ENCODE results near the gene CDK10.

Gene CDK10

DNA sequence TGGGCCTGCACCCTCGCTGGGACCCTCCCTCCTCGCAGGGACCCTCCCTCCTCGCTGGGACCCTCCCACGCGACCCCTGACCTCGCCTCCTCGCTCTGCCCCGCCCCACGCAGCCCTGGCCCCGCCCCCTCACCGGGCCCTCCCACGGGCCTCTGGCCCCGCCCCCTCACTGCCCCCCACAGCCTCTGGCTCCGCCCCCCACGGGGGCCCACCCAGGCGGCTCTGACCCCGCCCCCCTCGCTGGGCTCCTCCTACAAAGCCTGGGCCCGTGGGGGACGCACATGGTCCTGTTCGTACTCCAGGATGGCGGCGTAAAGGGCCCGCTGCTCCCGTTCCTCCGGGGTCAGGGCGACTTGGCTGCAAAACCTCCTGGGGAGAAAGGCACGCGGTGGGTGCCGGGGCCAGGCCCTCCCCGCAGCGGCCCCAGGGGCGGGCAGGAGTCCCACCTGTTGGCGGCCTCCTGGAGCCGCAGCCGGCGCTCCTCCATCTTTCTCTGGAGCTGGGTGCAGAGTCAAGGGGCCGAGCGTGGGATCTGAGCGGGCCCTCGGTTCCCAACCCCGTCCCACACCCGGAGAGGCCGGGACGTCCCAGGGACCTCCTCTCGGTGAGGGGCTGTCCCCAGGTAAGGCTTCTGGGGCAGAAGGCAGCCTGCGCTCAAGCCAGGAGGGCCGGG, 25.2 kb downstream of the CDK10 start:
- peak; percentile 57 for DNase-seq (ENCODE audit: low read depth)

GRCh38 chr16:89712274-89712781, 25.8 kb downstream of the CDK10 start:
- DNase-seq (ENCODE audit: low read depth) = no peak

- DNase-seq (ENCODE audit: low read depth) = no peak
Observed at GRCh38 chr16:89716493-89716892, 30.0 kb downstream of the CDK10 start.

DNA sequence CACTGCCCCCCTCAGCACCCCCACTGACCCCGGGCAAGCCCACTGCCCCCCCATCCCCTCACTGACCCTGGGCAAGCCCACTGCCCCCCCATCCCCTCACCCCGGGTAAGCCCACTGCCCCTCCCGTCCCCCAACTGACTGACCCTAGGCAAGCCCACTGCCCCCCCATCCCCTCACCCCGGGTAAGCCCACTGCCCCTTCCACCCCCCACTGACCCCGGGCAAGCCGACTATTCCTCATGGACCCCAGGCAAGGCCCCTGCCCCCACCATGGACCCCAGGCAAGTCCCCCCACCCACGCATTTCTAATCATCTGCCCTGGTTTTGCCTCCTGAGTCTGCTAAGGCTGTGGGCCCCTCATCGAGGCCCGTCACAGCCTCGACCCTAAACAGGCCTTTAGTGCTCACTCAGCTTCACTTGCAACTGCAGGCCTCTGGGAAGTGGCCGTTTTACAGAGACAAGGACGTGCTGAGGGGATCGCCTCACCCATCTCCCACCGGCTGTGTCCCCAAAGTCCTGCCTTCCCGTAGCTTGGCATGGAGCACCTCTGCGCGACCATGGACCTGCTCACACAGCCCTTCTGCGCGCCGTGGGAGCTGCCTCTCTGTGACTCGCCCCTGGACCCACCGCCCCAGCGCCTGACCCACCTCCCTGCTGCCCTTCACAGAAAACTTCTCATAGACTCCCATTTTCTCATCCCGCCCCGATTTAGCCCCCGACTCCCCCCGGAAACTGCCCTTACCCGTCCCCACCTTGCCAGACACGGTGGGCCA, 30.6 kb downstream of the CDK10 start:
- no peak for DNase-seq (ENCODE audit: low read depth)

- DNase-seq (ENCODE audit: low read depth) = no peak
Observed at GRCh38 chr16:89717688-89718505, 31.4 kb downstream of the CDK10 start.

DNA sequence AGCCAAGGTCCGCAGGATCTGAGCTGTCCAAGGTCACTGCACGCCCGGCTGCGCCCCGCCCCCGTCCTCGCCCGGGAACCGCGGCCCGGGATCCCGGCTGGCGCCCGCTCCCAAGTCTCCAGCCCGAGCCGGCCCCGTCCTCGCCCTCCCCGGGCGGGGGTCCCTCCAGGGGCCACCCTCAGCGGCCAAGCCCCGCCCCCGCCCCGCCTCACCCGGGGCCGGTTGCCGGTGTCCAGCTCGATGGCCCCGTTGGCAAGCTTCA, 34.0 kb downstream of the CDK10 start:
- DNase-seq (ENCODE audit: low read depth) = no peak

GRCh38 chr16:89720813-89721545, 34.5 kb downstream of the CDK10 start, which contains the start of the genes VPS9D1 and ZNF276:
VPS9D1 (minus strand) TSS chr16:89720898; CDS start chr16:89720861, 37 bp downstream.
ZNF276 (plus strand) TSS chr16:89721537; CDS start chr16:89721641, 104 bp downstream.
- DNase-seq (ENCODE audit: low read depth) = peak; percentile 82

GRCh38 chr16:89721546-89722391, 35.3 kb downstream of the CDK10 start:
- peak; percentile 87 for DNase-seq (ENCODE audit: low read depth)

DNA sequence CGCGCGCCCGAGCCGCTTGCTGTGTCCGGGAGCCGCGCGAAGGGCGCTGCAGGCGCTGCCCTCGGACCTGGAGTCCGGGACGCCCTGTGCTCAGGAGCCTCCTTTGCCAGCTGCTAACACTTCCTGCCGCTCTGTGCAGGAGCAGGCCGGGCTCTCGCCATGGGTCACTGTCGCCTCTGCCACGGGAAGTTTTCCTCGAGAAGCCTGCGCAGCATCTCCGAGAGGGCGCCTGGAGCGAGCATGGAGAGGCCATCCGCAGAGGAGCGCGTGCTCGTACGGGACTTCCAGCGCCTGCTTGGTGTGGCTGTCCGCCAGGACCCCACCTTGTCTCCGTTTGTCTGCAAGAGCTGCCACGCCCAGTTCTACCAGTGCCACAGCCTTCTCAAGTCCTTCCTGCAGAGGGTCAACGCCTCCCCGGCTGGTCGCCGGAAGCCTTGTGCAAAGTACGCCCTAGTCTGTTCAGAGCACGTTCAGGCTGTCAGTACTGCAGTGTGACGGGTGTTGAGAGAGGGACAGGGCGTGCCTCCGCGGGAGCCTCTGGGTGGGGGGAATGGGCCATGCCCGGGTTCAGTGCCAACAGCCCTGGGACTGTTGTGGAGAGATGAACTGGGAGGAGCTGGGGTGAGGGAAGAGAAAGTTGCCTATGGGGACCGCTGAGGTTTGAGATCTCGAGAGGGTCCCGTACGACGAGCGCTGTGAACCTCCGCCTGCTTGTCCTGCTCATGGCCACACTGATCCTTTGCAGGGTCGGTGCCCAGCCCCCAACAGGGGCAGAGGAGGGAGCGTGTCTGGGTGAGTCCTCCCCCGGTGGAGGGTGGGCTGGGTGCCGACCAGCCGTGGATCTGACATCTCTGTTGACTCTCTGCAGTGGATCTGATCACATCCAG, 36.1 kb downstream of the CDK10 start:
- DNase-seq (ENCODE audit: low read depth) = peak; percentile 51

- peak; percentile 63 for DNase-seq (ENCODE audit: low read depth)
Observed at GRCh38 chr16:89723279-89724250, 37.1 kb downstream of the CDK10 start.

DNA sequence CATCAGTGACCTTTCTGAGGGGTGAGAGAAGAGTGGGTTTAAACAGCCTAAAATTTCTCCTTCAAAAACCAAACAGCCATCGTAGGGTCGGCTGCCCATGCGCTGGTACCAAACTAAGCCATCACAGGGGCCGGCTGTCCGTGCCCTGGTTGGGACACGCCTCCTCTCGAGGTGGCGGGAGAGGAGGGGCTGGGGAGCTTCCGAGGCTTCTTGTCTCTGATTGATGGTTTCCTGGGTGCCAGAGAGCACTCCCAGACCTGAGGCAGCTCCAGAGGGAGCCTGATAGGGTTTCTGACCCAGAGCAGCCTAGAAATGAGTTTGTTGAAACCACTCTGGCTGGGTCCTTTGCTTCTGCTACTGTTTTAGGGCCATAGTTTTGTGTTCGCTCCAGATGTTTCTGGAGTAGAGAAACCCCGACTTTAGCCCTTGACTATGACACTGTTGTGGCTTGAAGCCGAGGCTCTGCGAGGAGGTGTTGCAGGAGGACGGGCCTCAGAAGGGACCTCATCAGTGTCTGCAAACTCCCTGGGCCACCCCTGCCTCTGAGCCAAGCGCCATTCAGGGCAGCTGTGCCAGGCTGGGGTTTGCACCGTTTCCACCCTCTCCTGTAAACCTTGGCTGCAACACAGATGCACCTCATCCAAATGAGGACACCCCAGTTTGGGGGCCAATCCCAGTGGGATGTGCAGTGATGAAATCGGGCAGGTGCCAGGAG, 41.1 kb downstream of the CDK10 start:
- no peak for DNase-seq (ENCODE audit: low read depth)

- DNase-seq (ENCODE audit: low read depth) = no peak
Observed at GRCh38 chr16:89729293-89729692, 42.8 kb downstream of the CDK10 start.

DNA sequence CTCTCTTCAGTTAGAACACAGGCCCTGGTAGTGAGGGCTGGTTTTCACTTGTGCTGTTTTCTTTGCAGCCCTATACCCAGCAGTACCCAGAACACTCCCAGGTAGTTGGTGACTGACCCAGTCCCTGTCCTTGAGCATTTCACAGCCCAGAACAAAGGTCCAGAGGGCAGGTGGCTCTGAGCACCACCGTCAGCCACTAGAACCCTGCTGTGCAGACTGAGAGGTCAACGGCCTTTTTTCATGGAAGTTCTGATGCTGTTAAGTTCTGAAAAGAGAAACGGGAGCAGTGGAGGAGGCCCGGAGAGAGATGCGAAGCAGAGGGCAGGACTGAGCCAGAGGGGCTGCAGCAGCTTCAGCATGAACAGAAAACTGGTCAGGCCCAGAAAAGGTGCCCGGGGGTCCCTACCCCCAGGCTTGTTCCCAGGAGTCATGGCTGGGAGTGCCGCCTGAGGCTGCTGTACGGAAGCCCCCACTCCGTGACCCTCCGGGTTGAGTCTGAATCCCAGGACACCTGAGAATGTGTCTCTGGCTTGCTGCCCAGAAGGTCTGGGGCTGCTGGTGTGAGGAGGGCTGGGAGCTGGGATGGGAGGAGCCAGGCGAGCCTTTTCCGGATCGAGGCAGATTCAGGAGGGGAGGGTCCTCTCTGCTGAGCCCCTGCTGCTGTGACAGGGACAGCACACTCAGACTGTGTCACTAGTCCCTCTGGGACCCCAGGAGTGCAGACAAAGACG, 43.5 kb downstream of the CDK10 start:
- no peak for DNase-seq (ENCODE audit: low read depth)

DNA sequence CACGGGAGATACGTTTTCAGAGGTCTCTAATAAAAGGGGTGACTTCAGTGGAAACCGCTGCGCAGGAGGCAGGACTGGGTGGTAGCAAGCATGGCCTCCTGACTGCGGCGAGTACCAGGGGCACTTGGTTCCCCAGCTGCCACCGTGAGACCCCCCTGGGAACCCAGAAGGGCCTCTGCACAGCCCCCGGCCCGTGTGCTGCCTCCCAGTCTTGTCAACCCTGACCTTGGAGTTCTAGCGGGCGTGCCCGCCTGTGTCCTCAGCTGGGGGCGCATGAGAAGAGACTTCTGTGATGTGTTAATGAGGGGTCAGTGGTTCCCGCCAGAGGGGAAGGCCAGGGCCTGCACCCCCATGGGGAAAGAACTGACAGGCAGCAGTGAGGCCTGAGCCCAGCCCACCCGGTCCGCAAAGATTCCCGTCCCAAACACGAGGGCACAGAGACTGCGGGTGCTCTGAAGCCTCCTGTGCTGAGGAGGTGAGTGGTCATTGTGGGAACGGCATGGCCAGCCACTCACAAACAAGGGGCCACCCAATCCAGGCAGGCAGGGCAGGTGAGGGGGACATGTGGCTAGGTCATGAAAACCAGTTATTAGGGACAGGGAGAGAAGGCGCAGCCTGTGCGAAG, 44.2 kb downstream of the CDK10 start:
- DNase-seq (ENCODE audit: low read depth) = no peak

GRCh38 chr16:89732142-89732917, 45.8 kb downstream of the CDK10 start:
- DNase-seq (ENCODE audit: low read depth) = no peak

DNA sequence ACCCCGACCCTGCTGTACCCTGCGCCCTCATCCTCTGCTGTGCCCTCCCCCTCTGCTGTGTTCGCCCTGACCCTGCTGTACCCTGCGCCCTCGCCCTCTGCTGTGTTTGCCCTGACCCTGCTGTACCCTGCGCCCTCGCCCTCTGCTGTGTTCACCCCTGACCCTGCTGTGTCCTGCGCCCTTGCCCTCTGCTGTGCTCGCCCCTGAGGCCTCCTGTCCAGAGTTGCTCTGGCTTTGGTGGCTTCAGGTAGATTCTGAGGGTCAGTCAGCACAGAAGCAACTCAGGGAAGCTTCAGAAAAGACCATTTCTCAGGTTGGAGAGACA, 46.4 kb downstream of the CDK10 start:
- DNase-seq (ENCODE audit: low read depth) = no peak
